A549 (cell line): ENCODE results near the gene ERN1. TPM values are rescaled to one million over a fixed set of nuclear protein-coding genes. Genes with fewer than 3 reads are reported as not detected.

Experiments
- ATAC-seq, 2 experiments: fragments of 200-7000 bp in 1 of 2; fragments of >200 bp in 1 of 2; cut with Nextera tagmentation in 1 of 2; cut with Tn5 transposase in 1 of 2; 3 replicates each; pipeline versions ENCODE4 v1.8.0 to v1.9.1; 2018 to 2020; ENCODE audit warnings: mild to moderate bottlenecking in 1 of 2, moderate library complexity in 1 of 2
- CTCF ChIA-PET: fragments of 300-600 bp; sonication (Branson Sonifier 250); formaldehyde crosslinking; extraction: SDS; loops from one replicate; lab custom pipeline; 2021; ENCODE audit warnings: antibody characterized with exemption, inconsistent platforms; lab: Yijun Ruan, JAX
- POLR2A ChIA-PET: fragments of 350-600 bp; formaldehyde crosslinking; extraction: SDS; loops from one replicate; lab custom pipeline; 2021; ENCODE audit warnings: antibody characterized with exemption, inconsistent platforms; lab: Yijun Ruan, JAX
- DNase-seq, 2 experiments: peaks; one replicate each; pipeline versions ENCODE4 v3.0.0 to v3.0.0-alpha.2; 2011 to 2016; ENCODE audit warnings: low read depth in 1 of 2, low spot score in 1 of 2
- FAIRE-seq: peaks from 2 replicates; lab custom pipeline; 2011; peaks lifted over from hg19 to GRCh38; lab: Jason Lieb, UNC
- H3K27ac ChIP-seq, 2 experiments: fragments of >200 bp; sonication (Bioruptor Twin); formaldehyde crosslinking; 3 replicates each; pipeline ENCODE4 v1.5.1; 2016 to 2017
- H3K4me1 ChIP-seq: fragments of >200 bp; sonication (Bioruptor Twin); formaldehyde crosslinking; 3 replicates; pipeline ENCODE4 v1.6.1; 2016
- H3K4me2 ChIP-seq: fragments of >200 bp; sonication (Bioruptor Twin); formaldehyde crosslinking; 3 replicates; pipeline ENCODE4 v1.6.1; 2016
- H3K4me3 ChIP-seq: fragments of >200 bp; sonication (Bioruptor Twin); formaldehyde crosslinking; 3 replicates; pipeline ENCODE4 v1.5.1; 2016
- H3K9me3 ChIP-seq: fragments of >200 bp; sonication (Bioruptor Twin); formaldehyde crosslinking; 3 replicates; pipeline ENCODE4 v1.6.1; 2016
- EHMT2 ChIP-seq: fragments of 200-600 bp; sonication (generic); IDR thresholded peaks from 2 replicates; pipeline ENCODE4 v1.6.1; 2016; ENCODE audit warnings: antibody characterized with exemption, low read depth, mild to moderate bottlenecking, moderate library complexity
- GATA3 ChIP-seq: IDR thresholded peaks from 2 replicates; pipeline ENCODE4 v1.6.1; 2012; ENCODE audit warnings: borderline replicate concordance
- HES2 ChIP-seq: fragments of >200 bp; sonication (Bioruptor Twin); formaldehyde crosslinking; IDR thresholded peaks from 2 replicates; pipeline ENCODE4 v1.6.1; 2016
- HMGXB4 ChIP-seq: fragments of 250-450 bp; sonication (Bioruptor Pico); IDR thresholded peaks from 2 replicates; pipeline ENCODE4 v1.5.0; 2021; ENCODE audit warnings: mild to moderate bottlenecking, moderate library complexity, borderline replicate concordance
- HOXA7 ChIP-seq: fragments of 250-450 bp; sonication (Bioruptor Pico); IDR thresholded peaks from 2 replicates; pipeline ENCODE4 v1.5.0; 2020; ENCODE audit warnings: mild to moderate bottlenecking, moderate library complexity
- HOXB13 ChIP-seq: fragments of 250-450 bp; sonication (Bioruptor Pico); IDR thresholded peaks from 2 replicates; pipeline ENCODE4 v1.5.0; 2020; ENCODE audit warnings: low read depth, mild to moderate bottlenecking, moderate library complexity
- HOXB5 ChIP-seq: fragments of 250-450 bp; sonication (Bioruptor Pico); IDR thresholded peaks from 2 replicates; pipeline ENCODE4 v1.5.0; 2020; ENCODE audit warnings: mild to moderate bottlenecking, moderate library complexity
- KDM1A ChIP-seq: fragments of 200-600 bp; sonication (generic); IDR thresholded peaks from 2 replicates; pipeline ENCODE4 v1.6.1; 2016; ENCODE audit warnings: low read depth, mild to moderate bottlenecking
- MAFK ChIP-seq: fragments of 450-650 bp; IDR thresholded peaks from 2 replicates; pipeline ENCODE4 v1.6.1; 2014; ENCODE audit not compliant: partially characterized antibody
- MAX ChIP-seq: IDR thresholded peaks from 2 replicates; pipeline ENCODE4 v1.6.1; 2012
- MAZ ChIP-seq: fragments of 150-350 bp; IDR thresholded peaks from 2 replicates; pipeline ENCODE4 v1.6.1; 2014; ENCODE audit warnings: antibody characterized with exemption, low read depth, low read length, borderline replicate concordance
- NFE2L2 ChIP-seq: fragments of 150-350 bp; conservative IDR thresholded peaks from 2 replicates; pipeline ENCODE4 v1.6.1; 2014; ENCODE audit warnings: low read length
- PHF8 ChIP-seq: fragments of 200-600 bp; sonication (generic); IDR thresholded peaks from 2 replicates; pipeline ENCODE4 v1.6.1; 2016; ENCODE audit warnings: low read depth, mild to moderate bottlenecking, antibody characterized with exemption, moderate library complexity, borderline replicate concordance
- POLR2AphosphoS2 ChIP-seq: conservative IDR thresholded peaks from 2 replicates; pipeline ENCODE4 v1.6.1; 2012; ENCODE audit warnings: low read length, improper control_type of control experiment, inconsistent platforms
- RAD21 ChIP-seq, 2 experiments: fragments of >200 bp in 1 of 2; sonication (Bioruptor Twin) in 1 of 2; formaldehyde crosslinking in 1 of 2; IDR thresholded peaks in 1 of 2; conservative IDR thresholded peaks in 1 of 2; 2 replicates in 1 of 2; 3 replicates in 1 of 2; pipeline ENCODE4 v1.6.1; 2012 to 2018; ENCODE audit warnings: inconsistent platforms in 1 of 2
- RNF2 ChIP-seq: fragments of 200-600 bp; sonication (generic); IDR thresholded peaks from 2 replicates; pipeline ENCODE4 v1.6.1; 2016; ENCODE audit warnings: low read depth, mild to moderate bottlenecking, antibody characterized with exemption, moderate library complexity, borderline replicate concordance
- SMC3 ChIP-seq: fragments of >200 bp; sonication (Bioruptor Twin); formaldehyde crosslinking; IDR thresholded peaks from 3 replicates; pipeline ENCODE4 v1.6.1; 2018; ENCODE audit warnings: inconsistent platforms
- ZC3H11A ChIP-seq: fragments of 450-650 bp; IDR thresholded peaks from 2 replicates; pipeline ENCODE4 v1.6.1; 2014; ENCODE audit warnings: antibody characterized with exemption, mild to moderate bottlenecking
- ZSCAN20 ChIP-seq: fragments of 250-450 bp; sonication (Bioruptor Pico); IDR thresholded peaks from 2 replicates; pipeline ENCODE4 v1.8.0; 2022; ENCODE audit warnings: mild to moderate bottlenecking, moderate library complexity
- whole genome bisulfite sequencing: methylation state at CpG from one replicate; pipeline ENCODE4 v1.1.6; 2017; ENCODE audit errors: missing lambda C conversion rate; 5-methylcytosine and 5-hydroxymethylcytosine counted together
- polyA plus RNA-seq, 4 experiments: library from polyadenylated mRNA; depleted of rRNA in 3 of 4; stranded (reverse); fragments of >200 nt; fragmentation: RNase III in 1 of 4; extraction: RNeasy Plus Mini Kit Qiagen cat#74134 plus additional on column Dnase treatment in 1 of 4; gene quantifications; 2 replicates in 3 of 4; 3 replicates in 1 of 4; pipeline ENCODE4 v1.2.3, GENCODE V29; 2011 to 2017
- TF ChIP-seq, protein P1 (sequence below): fragments of >200 bp; sonication (Bioruptor Twin); formaldehyde crosslinking; IDR thresholded peaks from 3 replicates; pipeline ENCODE4 v1.5.1; 2016
- TF ChIP-seq, protein P2 (sequence below): IDR thresholded peaks from 2 replicates; pipeline ENCODE4 v1.6.1; 2012

Gene ERN1
- polyA plus RNA-seq, 2 of the 4 experiments (the other 2 are of a cell fraction): 4.1 to 19.8 TPM

DNA sequence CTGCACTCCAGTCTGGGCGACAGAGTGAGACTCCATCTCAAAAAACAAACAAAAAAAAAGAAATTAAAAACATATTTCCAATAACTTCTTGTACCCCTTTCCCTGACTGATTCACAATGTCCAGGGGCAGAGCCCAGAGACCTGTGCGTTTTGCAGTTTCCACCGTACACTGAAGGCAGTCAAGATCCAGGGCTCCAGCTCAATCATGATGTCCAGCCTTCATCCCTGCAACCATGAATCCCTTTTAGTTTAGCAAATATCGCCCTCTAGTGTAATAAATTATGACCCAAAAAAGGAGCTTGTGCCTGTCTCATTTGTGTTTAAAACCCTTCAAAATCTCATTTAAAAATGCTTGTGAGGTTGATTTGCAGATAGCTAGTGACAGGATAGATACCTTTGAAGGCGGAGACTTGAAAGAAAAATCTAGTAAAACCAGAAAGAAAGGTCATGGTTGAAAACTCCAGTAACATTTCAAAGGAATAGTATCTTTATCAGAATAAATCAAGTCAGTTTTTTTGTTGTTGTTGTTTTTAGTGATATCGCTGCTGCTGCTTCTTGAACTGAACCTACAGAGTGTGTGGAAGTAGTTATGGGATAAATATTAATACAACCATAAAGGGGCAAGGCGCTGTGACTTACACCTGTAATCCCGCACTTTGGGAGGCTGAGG lies 3.7 kb upstream of the ERN1 start:
- POLR2A ChIA-PET: interaction anchor here (1.0 to 1.8 kb wide), 6 partner anchors 12 to 215 kb away, joined by 3 to 40 read pairs (median 6); partner anchors contain the start of gene GH1
- WGBS: 27% methylated on average over 8 of the region's 8 CpGs
- Histone ChIP-seq H3K4me3 (no peak overlapping the region), H3K27ac (no peak overlapping the region)
- DNase-seq: peak; percentile 79 to 82
- TF ChIP-seq SMC3: peak; percentile 95
- no peak for TF ChIP-seq KDM1A
- TF ChIP-seq RAD21 (conservative IDR thresholded peaks at IDR 0.05 in 1 of 2, IDR thresholded peaks at IDR 0.05 in 1 of 2): peak; percentile 98
- TF ChIP-seq, protein P1, sequence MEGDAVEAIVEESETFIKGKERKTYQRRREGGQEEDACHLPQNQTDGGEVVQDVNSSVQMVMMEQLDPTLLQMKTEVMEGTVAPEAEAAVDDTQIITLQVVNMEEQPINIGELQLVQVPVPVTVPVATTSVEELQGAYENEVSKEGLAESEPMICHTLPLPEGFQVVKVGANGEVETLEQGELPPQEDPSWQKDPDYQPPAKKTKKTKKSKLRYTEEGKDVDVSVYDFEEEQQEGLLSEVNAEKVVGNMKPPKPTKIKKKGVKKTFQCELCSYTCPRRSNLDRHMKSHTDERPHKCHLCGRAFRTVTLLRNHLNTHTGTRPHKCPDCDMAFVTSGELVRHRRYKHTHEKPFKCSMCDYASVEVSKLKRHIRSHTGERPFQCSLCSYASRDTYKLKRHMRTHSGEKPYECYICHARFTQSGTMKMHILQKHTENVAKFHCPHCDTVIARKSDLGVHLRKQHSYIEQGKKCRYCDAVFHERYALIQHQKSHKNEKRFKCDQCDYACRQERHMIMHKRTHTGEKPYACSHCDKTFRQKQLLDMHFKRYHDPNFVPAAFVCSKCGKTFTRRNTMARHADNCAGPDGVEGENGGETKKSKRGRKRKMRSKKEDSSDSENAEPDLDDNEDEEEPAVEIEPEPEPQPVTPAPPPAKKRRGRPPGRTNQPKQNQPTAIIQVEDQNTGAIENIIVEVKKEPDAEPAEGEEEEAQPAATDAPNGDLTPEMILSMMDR: peak; percentile 96
- TF ChIP-seq HOXA7 (CRISPR knock-in tag): no peak
- TF ChIP-seq, protein P2, sequence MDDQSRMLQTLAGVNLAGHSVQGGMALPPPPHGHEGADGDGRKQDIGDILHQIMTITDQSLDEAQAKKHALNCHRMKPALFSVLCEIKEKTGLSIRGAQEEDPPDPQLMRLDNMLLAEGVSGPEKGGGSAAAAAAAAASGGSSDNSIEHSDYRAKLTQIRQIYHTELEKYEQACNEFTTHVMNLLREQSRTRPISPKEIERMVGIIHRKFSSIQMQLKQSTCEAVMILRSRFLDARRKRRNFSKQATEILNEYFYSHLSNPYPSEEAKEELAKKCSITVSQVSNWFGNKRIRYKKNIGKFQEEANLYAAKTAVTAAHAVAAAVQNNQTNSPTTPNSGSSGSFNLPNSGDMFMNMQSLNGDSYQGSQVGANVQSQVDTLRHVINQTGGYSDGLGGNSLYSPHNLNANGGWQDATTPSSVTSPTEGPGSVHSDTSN: no peak
- no peak for TF ChIP-seq HES2
- TF ChIP-seq, all 56 proteins: peak for 3
- H3K4me2 ChIP-seq: no peak overlapping the region
- peaks cover 6% of the 10 kb centered on the region for H3K4me1 ChIP-seq
- H3K9me3 ChIP-seq: no peaks in the 10 kb centered on the region
- ATAC-seq: peak; percentile 31 to 37
- FAIRE-seq: peak; percentile 87
- CTCF ChIA-PET: interaction anchor here (0.6 to 29.0 kb wide), 78 partner anchors 9 to 274 kb away, joined by 3 to 863 read pairs (median 5); partner anchors contain the start of genes CSHL1, GH1, ICAM2 and PRR29

DNA sequence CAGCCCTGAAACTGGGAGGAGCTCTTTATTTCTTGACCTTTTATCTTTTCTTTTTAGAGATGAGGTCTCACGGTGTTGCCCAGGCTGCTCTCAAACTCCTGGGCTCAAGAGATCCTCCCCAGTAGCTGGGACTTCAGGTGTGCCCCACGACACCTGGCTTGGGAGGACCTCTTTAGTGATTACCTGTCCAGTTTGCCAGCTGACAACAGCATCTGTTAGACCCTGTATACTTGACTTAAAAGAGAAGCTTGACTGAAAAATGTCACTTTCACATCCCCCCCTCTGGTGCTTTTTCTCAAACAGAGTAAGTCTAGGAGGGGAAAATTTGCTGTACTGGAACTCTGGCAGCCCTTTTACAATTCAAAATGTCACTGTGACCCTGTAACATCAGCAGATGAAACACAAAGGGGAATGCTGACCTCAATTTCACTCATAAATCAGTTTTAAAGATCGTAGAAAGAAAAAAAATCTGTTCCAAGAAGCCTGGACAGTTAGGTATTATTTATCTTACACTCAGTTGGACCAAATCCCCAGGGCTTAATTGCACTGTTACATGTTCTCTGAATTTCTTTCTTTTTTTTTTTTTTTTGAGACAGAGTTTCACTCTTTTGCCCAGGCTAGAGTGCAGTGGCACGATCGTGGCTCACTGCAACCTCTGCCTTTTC lies 1.8 kb upstream of the ERN1 start:
- DNase-seq: no peak
- Histone ChIP-seq H3K4me3 (no peak overlapping the region), H3K27ac (peak overlapping the region; percentile 0 to 20; a peak in 5 of 6 replicates), H3K9me3 (no peaks in the 10 kb centered on the region), H3K4me1 (peaks cover 25% of the 10 kb centered on the region), H3K4me2 (no peak overlapping the region)
- no peak for TF ChIP-seq POLR2AphosphoS2
- TF ChIP-seq HES2: no peak
- TF ChIP-seq MAZ: no peak
- TF ChIP-seq ZSCAN20 (CRISPR knock-in tag): no peak
- TF ChIP-seq PHF8: no peak
- TF ChIP-seq, protein P1: no peak
- no peak for TF ChIP-seq GATA3
- no peak for TF ChIP-seq EHMT2
- no peak for TF ChIP-seq NFE2L2
- no peak for TF ChIP-seq ZC3H11A
- no peak for TF ChIP-seq MAX
- TF ChIP-seq HMGXB4 (CRISPR knock-in tag): no peak
- no peak for TF ChIP-seq MAFK
- TF ChIP-seq RNF2: no peak
- TF ChIP-seq HOXB13 (CRISPR knock-in tag): no peak
- TF ChIP-seq HOXB5 (CRISPR knock-in tag): no peak
- no peak for FAIRE-seq
- ChIA-PET POLR2A (interaction anchor here (1.0 to 1.6 kb wide), 2 partner anchors 14 to 102 kb away, joined by 3 to 4 read pairs; no protein-coding TSS in a partner anchor), CTCF (interaction anchor here (0.7 to 29.0 kb wide), 24 partner anchors 7 to 214 kb away, joined by 3 to 863 read pairs (median 20); partner anchors contain the start of genes CSHL1, GH1 and ICAM2)
- WGBS: 90% methylated on average over 5 of the region's 5 CpGs
- ATAC-seq: no peak
